ENCODE results near the gene PSD. TPM values are rescaled to one million over a fixed set of nuclear protein-coding genes. Genes with fewer than 3 reads are reported as not detected.

PSD gene
- total and polyA plus RNA-seq, 10 of the 15 experiments (the other 5 are each of a cell fraction or from before 2014, with no cell fraction given) = 0.11 to 2.0 (median 0.49) TPM; not detected in 2

GRCh38 chr10:102467971-102468438, 49.4 kb upstream of the PSD start:
- Histone ChIP-seq H3K9ac (ENCODE audit: control insufficient read depth, insufficient read depth, low read length) (no peak overlapping the region), H3K79me2 (ENCODE audit: control insufficient read depth, insufficient read depth, low read length) (no peaks in the 10 kb centered on the region), H3K4me1 (ENCODE audit: control insufficient read depth, insufficient read depth, low read length) (no peaks in the 10 kb centered on the region), H3K9me3 (replicated peaks; ENCODE audit: control insufficient read depth, insufficient read depth, low read length) (no peaks in the 10 kb centered on the region), H3K27me3 (replicated peaks in 1 of 2; ENCODE audit: control insufficient read depth in 2 of 2, insufficient read depth in 2 of 2, low read length in 1 of 2) (no peaks in the 10 kb centered on the region), H4K20me1 (ENCODE audit: control insufficient read depth, insufficient read depth) (no peaks in the 10 kb centered on the region), H2AFZ (ENCODE audit: control insufficient read depth, low read depth, low read length) (no peak overlapping the region), H3K27ac (ENCODE audit: control insufficient read depth, insufficient read depth) (no peak overlapping the region), H3K4me2 (ENCODE audit: control insufficient read depth, insufficient read depth) (no peak overlapping the region), H3K36me3 (ENCODE audit: control insufficient read depth in 2 of 2, insufficient read depth in 2 of 2, low read length in 1 of 2) (no peaks in the 10 kb centered on the region), H3K4me3 (no peak overlapping the region)
- no peak for TF ChIP-seq RBBP5 (conservative IDR thresholded peaks at IDR 0.05)
- TF ChIP-seq EED (IDR thresholded peaks at IDR 0.05; ENCODE audit: low read depth) = no peak
- TF ChIP-seq SIN3A (IDR thresholded peaks at IDR 0.05; ENCODE audit: low read depth, low read length) = no peak
- TF ChIP-seq TCF12 (IDR thresholded peaks at IDR 0.05; ENCODE audit: low read depth, low read length) = no peak
- TF ChIP-seq NFYA (IDR thresholded peaks at IDR 0.05; ENCODE audit: borderline replicate concordance, low read depth, low read length) = no peak
- TF ChIP-seq, protein P1, sequence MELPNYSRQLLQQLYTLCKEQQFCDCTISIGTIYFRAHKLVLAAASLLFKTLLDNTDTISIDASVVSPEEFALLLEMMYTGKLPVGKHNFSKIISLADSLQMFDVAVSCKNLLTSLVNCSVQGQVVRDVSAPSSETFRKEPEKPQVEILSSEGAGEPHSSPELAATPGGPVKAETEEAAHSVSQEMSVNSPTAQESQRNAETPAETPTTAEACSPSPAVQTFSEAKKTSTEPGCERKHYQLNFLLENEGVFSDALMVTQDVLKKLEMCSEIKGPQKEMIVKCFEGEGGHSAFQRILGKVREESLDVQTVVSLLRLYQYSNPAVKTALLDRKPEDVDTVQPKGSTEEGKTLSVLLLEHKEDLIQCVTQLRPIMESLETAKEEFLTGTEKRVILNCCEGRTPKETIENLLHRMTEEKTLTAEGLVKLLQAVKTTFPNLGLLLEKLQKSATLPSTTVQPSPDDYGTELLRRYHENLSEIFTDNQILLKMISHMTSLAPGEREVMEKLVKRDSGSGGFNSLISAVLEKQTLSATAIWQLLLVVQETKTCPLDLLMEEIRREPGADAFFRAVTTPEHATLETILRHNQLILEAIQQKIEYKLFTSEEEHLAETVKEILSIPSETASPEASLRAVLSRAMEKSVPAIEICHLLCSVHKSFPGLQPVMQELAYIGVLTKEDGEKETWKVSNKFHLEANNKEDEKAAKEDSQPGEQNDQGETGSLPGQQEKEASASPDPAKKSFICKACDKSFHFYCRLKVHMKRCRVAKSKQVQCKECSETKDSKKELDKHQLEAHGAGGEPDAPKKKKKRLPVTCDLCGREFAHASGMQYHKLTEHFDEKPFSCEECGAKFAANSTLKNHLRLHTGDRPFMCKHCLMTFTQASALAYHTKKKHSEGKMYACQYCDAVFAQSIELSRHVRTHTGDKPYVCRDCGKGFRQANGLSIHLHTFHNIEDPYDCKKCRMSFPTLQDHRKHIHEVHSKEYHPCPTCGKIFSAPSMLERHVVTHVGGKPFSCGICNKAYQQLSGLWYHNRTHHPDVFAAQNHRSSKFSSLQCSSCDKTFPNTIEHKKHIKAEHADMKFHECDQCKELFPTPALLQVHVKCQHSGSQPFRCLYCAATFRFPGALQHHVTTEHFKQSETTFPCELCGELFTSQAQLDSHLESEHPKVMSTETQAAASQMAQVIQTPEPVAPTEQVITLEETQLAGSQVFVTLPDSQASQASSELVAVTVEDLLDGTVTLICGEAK (IDR thresholded peaks at IDR 0.05; ENCODE audit: borderline replicate concordance) = no peak
- no TSS peak for BruUV-seq (replicated peaks)
- RAD21 ChIA-PET (ENCODE audit: unreplicated experiment) = no interaction called here
- FAIRE-seq = no peak
- SMC1A ChIA-PET (ENCODE audit: uncharacterized antibody, unreplicated experiment) = interaction anchor here (0.9 kb wide), 1 partner anchor 16 kb away, joined by 3 read pairs; no protein-coding TSS in a partner anchor
- DNase-seq (ENCODE audit: low read depth, low spot score) = no peak
- intact Hi-C loops (cut with micrococcal nuclease; ENCODE audit: unreplicated experiment) (no loop called here), in situ Hi-C loops (cut with MboI) (no loop called here)
- CTCF ChIA-PET = interaction anchor here (0.6 to 3.1 kb wide), 2 partner anchors 11 to 15 kb away, joined by 3 to 12 read pairs; no protein-coding TSS in a partner anchor
- ATAC-seq = no peak
- 35% methylated on average over 6 of the region's 6 CpGs for WGBS (ENCODE audit: insufficient coverage, insufficient replicate concordance, low lambda C conversion rate, missing lambda C conversion rate)
- POLR2A ChIA-PET = no interaction called here

Measured in GM12878 (cell line).